ENCODE data around the gene KCTD1.

GRCh38 chr18:26489881-26490280, 58.5 kb downstream of the KCTD1 start:
- TF ChIP-seq CTCF (IDR thresholded peaks at IDR 0.05) (no peak), GABPA (IDR thresholded peaks at IDR 0.05; ENCODE audit: low read depth) (no peak), YY1 (IDR thresholded peaks at IDR 0.05; ENCODE audit: low read depth) (no peak), MAX (IDR thresholded peaks at IDR 0.05; ENCODE audit: low read depth) (no peak), FOXM1 (IDR thresholded peaks at IDR 0.05; ENCODE audit: low read depth) (no peak), TCF12 (IDR thresholded peaks at IDR 0.05) (no peak), JUND (IDR thresholded peaks at IDR 0.05) (no peak)
